HCT116 (cell line): ENCODE measurements around the gene SOX15.

Experiments used
- CTCF ChIP-seq, 3 experiments: fragments of 200-600 bp in 1 of 3; sonication (generic) in 1 of 3; IDR thresholded peaks in 2 of 3; conservative IDR thresholded peaks in 1 of 3; 2 replicates each; pipeline ENCODE4 v1.5.1; 2012 to 2017; ENCODE audit warnings: low read depth in 2 of 3, low read length in 2 of 3, antibody characterized with exemption in 1 of 3, borderline replicate concordance in 1 of 3, control low read depth in 1 of 3, mild to moderate bottlenecking in 1 of 3, mixed read lengths in 1 of 3, mixed run types in 1 of 3, moderate library complexity in 1 of 3; ENCODE audit not compliant: insufficient read depth in 1 of 3
- MAX ChIP-seq: IDR thresholded peaks from 2 replicates; pipeline ENCODE4 v1.6.1; 2012

GRCh38 chr17:7589891-7590691 lies at the start of gene SOX15:
- TF ChIP-seq CTCF (IDR thresholded peaks at IDR 0.05 in 2 of 3, conservative IDR thresholded peaks at IDR 0.05 in 1 of 3; ENCODE audit: borderline replicate concordance in 1 of 3, insufficient read depth in 1 of 3, low read depth in 2 of 3, low read length in 2 of 3) (no peak), MAX (no peak)
